Activated CD4-positive, alpha-beta T cell treated with anti-CD3 and anti-CD28 coated beads, Interleukin-2, amount 50 U/mL, for 24 hours (primary cell): Measurements from ENCODE around the gene GNAT1.

Experiments used
- DNase-seq, 2 donors: peaks; one replicate each; pipeline ENCODE4 v3.0.0-alpha.2; 2020; ENCODE audit warnings: low read depth in 1 of 2, low spot score in 1 of 2

Gene GNAT1

GRCh38 chr3:50190936-50191660 is at the start of gene GNAT1:
Gene GNAT1 (plus strand): TSS chr3:50191610. CDS start chr3:50191726, 116 bp downstream.
- no peak for DNase-seq

- DNase-seq = no peak
These were observed 45.0 kb upstream of the GNAT1 start for GRCh38 chr3:50146316-50146901.

GRCh38 chr3:50147016-50147415 is 44.4 kb upstream of the GNAT1 start:
- DNase-seq = no peak

- no peak for DNase-seq
These were observed 44.0 kb upstream of the GNAT1 start for GRCh38 chr3:50147447-50147846.

GRCh38 chr3:50147861-50148260 is 43.5 kb upstream of the GNAT1 start:
- no peak for DNase-seq

- DNase-seq = no peak
These were observed 41.0 kb upstream of the GNAT1 start for GRCh38 chr3:50150404-50150750.

- no peak for DNase-seq
These were observed 40.3 kb upstream of the GNAT1 start for GRCh38 chr3:50150863-50151686.

- DNase-seq = no peak
These were observed 39.7 kb upstream of the GNAT1 start for GRCh38 chr3:50151728-50152127.

- DNase-seq = no peak
These were observed 37.5 kb upstream of the GNAT1 start for GRCh38 chr3:50153782-50154475.

- DNase-seq = peak in 1 of 2 donors; percentile 36
These were observed 37.0 kb upstream of the GNAT1 start for GRCh38 chr3:50154476-50154839.

GRCh38 chr3:50154840-50155490 is 36.4 kb upstream of the GNAT1 start, which contains the start of gene SEMA3F:
Gene SEMA3F (plus strand): TSS chr3:50155324. CDS start chr3:50159623, 4,299 bp downstream.
- DNase-seq = peak in 1 of 2 donors; percentile 34

GRCh38 chr3:50155491-50155878 is 35.9 kb upstream of the GNAT1 start:
- no peak for DNase-seq

- DNase-seq = no peak
These were observed 35.5 kb upstream of the GNAT1 start for GRCh38 chr3:50155891-50156290.

- no peak for DNase-seq
These were observed 34.6 kb upstream of the GNAT1 start for GRCh38 chr3:50156549-50157493.

- no peak for DNase-seq
These were observed 33.4 kb upstream of the GNAT1 start for GRCh38 chr3:50157827-50158529.

GRCh38 chr3:50158530-50159146 is 32.8 kb upstream of the GNAT1 start:
- DNase-seq = no peak

- no peak for DNase-seq
These were observed 30.8 kb upstream of the GNAT1 start for GRCh38 chr3:50160561-50160983.

GRCh38 chr3:50161320-50161719 is 30.1 kb upstream of the GNAT1 start:
- no peak for DNase-seq
